NCI-H2171 treated with DMSO at 0.1 percent for 48 hours (cell line): ENCODE measurements around the gene DYRK1A.

ENCODE experiments used
- DNase-seq: peaks from one replicate; lab custom pipeline; 2025; lab: John Stamatoyannopoulos, UW

The DYRK1A gene

GRCh38 chr21:37450445-37450941, 83.9 kb downstream of the DYRK1A start:
- no peak for DNase-seq

GRCh38 chr21:37451446-37451845, 84.9 kb downstream of the DYRK1A start:
- no peak for DNase-seq

GRCh38 chr21:37452227-37452626, 85.7 kb downstream of the DYRK1A start:
- no peak for DNase-seq

- no peak for DNase-seq
Measured at GRCh38 chr21:37453350-37453749, 86.8 kb downstream of the DYRK1A start.

GRCh38 chr21:37454869-37455503, 88.4 kb downstream of the DYRK1A start:
- DNase-seq = peak; percentile 11

- DNase-seq = peak; percentile 11
Measured at GRCh38 chr21:37455504-37455911, 88.9 kb downstream of the DYRK1A start.

- DNase-seq = no peak
Measured at GRCh38 chr21:37458669-37459276, 92.2 kb downstream of the DYRK1A start.

GRCh38 chr21:37459575-37459974, 93.0 kb downstream of the DYRK1A start:
- DNase-seq = no peak

- no peak for DNase-seq
Measured at GRCh38 chr21:37460196-37460595, 93.6 kb downstream of the DYRK1A start.

GRCh38 chr21:37461479-37461878, 94.9 kb downstream of the DYRK1A start:
- DNase-seq = no peak

- DNase-seq = no peak
Measured at GRCh38 chr21:37462087-37462861, 95.7 kb downstream of the DYRK1A start.

GRCh38 chr21:37463083-37463801, 96.7 kb downstream of the DYRK1A start:
- DNase-seq = no peak

GRCh38 chr21:37467082-37467481, 100.5 kb downstream of the DYRK1A start:
- DNase-seq = no peak

GRCh38 chr21:37468909-37469308, 102.3 kb downstream of the DYRK1A start:
- DNase-seq = no peak

GRCh38 chr21:37469441-37469840, 102.9 kb downstream of the DYRK1A start:
- no peak for DNase-seq

- DNase-seq = no peak
Measured at GRCh38 chr21:37472581-37472980, 106.0 kb downstream of the DYRK1A start.

GRCh38 chr21:37473491-37473890, 106.9 kb downstream of the DYRK1A start:
- DNase-seq = no peak

- DNase-seq = no peak
Measured at GRCh38 chr21:37474342-37474741, 107.8 kb downstream of the DYRK1A start.

- no peak for DNase-seq
Measured at GRCh38 chr21:37475186-37475868, 108.8 kb downstream of the DYRK1A start.

- no peak for DNase-seq
Measured at GRCh38 chr21:37478794-37479193, 112.2 kb downstream of the DYRK1A start.

GRCh38 chr21:37483776-37484175, 117.2 kb downstream of the DYRK1A start:
- DNase-seq = no peak
